Right atrium auricular region (tissue), 2 donors: Measurements from ENCODE around the gene ZPBP. TPM values are rescaled to one million over a fixed set of nuclear protein-coding genes. Genes with fewer than 3 reads are reported as not detected.

Experiments used
- DNase-seq: peaks from one replicate; pipeline ENCODE4 v3.0.0-alpha.2; 2019; ENCODE audit warnings: low spot score
- H3K27ac ChIP-seq, 2 donors: fragments of 200-600 bp; sonication (generic); 1 replicate in 1 of 2; 2 replicates in 1 of 2; pipeline ENCODE4 v1.5.1; 2016 to 2019
- H3K27me3 ChIP-seq, 2 donors: fragments of 200-600 bp; sonication (generic); one replicate each; pipeline versions ENCODE4 v1.5.1 to v1.6.0; 2017 to 2019
- H3K36me3 ChIP-seq: fragments of 200-600 bp; sonication (generic); one replicate; pipeline ENCODE4 v1.5.1; 2016
- H3K4me1 ChIP-seq, 2 donors: fragments of 200-600 bp; sonication (generic); one replicate each; pipeline versions ENCODE4 v1.5.1 to v1.6.0; 2017 to 2019
- H3K4me3 ChIP-seq, 2 donors: fragments of 200-600 bp; sonication (generic); 1 replicate in 1 of 2; 2 replicates in 1 of 2; pipeline ENCODE4 v1.5.1; 2017 to 2019; ENCODE audit warnings: mild to moderate bottlenecking in 1 of 2, moderate library complexity in 1 of 2
- H3K9me3 ChIP-seq, 2 donors: fragments of 200-600 bp; sonication (generic); one replicate each; pipeline ENCODE4 v1.5.1; 2019
- total RNA-seq, 2 donors: library from RNA; depleted of rRNA; stranded (reverse); fragments of >200 nt; gene quantifications; one replicate each; pipeline ENCODE4 v1.1.0, GENCODE V29; 2016
- TF ChIP-seq, protein P1 (sequence below), 2 donors: fragments of 200-600 bp; sonication (generic); IDR thresholded peaks; one replicate each; pipeline ENCODE4 v1.5.1; 2019; ENCODE audit warnings: antibody characterized with exemption in 2 of 2

ZPBP gene, protein sequence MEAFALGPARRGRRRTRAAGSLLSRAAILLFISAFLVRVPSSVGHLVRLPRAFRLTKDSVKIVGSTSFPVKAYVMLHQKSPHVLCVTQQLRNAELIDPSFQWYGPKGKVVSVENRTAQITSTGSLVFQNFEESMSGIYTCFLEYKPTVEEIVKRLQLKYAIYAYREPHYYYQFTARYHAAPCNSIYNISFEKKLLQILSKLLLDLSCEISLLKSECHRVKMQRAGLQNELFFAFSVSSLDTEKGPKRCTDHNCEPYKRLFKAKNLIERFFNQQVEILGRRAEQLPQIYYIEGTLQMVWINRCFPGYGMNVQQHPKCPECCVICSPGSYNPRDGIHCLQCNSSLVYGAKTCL
- total RNA-seq: not detected

DNA sequence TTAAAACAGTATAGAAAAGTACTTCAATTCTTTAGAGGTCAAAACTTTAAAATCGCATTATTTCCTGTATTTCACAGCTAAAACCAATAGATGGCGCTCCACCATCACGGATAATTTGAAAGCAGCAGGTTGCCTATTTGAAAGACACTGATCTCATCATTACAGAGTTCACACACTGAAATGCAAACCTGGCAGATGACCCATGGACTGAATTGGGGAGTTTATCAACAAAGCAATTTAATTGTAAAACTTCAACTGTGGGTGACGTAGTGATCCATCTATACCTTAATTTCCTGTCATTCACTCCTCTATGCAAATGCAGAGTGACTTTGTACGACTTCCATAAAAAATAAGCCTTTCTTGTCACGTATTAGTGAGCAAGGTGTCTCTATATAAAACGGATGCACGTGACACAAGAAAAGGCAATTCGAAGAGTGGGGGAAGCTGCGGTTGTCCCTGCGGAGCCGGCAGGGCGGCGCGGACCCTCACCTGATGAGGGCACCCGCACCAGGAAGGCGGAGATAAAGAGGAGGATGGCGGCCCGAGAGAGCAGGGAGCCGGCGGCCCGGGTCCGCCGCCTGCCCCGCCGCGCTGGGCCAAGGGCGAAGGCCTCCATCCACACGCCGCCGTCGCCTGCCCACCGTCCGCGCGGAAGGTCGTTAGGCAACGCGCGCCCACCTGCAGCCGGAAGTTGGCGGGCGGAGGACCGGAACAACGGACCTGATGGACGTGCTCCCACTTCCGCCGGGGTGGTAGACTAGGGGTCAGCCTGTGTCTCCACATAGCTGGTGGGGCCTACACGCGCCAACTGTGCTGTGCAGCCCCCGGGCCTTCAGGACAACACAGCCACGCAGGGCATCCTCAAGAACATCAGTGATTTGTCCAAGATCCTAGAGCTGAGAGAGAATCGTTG lies at the start of gene ZPBP:
ZPBP (minus strand) TSS at position 668 of the 913 bp plus-strand sequence; CDS start at position 616, 52 bp downstream.
- Histone ChIP-seq H3K36me3 (no peaks in the 10 kb centered on the region), H3K4me1 (peaks cover 0 to 6% of the 10 kb centered on the region in 2 donors), H3K9me3 (peaks cover 0 to 4% of the 10 kb centered on the region in 2 donors), H3K27me3 (no peaks in the 10 kb centered on the region), H3K27ac (no peak within 1 kb of the TSS), H3K4me3 (peak within 1 kb of the TSS; percentile 19 to 44)
- no peak for DNase-seq
- TF ChIP-seq, protein P1, sequence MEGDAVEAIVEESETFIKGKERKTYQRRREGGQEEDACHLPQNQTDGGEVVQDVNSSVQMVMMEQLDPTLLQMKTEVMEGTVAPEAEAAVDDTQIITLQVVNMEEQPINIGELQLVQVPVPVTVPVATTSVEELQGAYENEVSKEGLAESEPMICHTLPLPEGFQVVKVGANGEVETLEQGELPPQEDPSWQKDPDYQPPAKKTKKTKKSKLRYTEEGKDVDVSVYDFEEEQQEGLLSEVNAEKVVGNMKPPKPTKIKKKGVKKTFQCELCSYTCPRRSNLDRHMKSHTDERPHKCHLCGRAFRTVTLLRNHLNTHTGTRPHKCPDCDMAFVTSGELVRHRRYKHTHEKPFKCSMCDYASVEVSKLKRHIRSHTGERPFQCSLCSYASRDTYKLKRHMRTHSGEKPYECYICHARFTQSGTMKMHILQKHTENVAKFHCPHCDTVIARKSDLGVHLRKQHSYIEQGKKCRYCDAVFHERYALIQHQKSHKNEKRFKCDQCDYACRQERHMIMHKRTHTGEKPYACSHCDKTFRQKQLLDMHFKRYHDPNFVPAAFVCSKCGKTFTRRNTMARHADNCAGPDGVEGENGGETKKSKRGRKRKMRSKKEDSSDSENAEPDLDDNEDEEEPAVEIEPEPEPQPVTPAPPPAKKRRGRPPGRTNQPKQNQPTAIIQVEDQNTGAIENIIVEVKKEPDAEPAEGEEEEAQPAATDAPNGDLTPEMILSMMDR (IDR thresholded peaks at IDR 0.05): peak; percentile 56 to 77

DNA sequence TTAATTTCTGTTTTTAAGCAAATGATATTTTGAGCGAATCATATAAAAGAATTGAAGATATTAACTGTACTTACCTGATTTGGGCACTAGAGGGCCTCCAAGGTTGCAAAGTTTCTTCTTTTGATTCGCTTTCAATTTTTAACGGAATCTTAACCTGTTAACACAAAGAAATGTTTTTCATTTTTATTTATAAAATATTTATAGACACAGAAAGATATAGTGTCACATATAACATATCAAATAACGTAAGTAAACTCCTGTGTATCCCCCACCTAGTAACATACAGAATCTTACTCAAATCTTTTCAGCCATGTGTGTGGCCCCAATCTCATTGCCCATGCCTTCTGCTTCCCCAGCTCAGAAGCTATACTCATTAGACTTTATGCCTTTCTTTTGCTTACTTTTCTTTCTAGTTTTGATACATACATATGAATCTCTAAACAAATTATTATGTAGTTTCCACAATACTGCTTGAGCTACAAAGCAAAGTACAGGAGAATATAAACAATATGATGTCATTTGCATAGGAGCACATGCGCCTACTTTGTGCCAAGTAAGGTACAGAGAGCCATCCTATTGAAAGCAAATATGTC lies 49.5 kb upstream of the ZPBP start:
- TF ChIP-seq, protein P1 (IDR thresholded peaks at IDR 0.05): peak; percentile 61 to 75
- DNase-seq: no peak
- no peaks in the 10 kb centered on the region for H3K4me1 ChIP-seq

DNA sequence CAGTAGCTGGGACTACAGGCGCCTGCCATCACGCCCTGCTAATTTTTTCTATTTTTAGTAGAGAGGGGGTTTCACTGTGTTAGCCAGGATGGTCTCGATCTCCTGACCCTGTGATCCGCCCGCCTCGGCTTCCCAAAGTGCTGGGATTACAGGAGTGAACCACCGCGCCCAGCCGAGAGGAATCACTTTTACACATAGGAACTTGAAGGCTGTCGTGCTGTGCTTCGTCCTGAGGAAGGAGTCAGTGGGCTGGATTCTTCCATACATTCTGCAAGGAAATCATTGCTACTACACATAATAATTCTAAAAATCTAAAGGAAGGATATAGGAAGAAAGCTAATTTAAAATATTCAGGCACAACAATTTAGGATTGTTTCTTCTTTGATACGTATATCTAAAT lies 48.8 kb upstream of the ZPBP start:
- DNase-seq: no peak
- H3K27ac ChIP-seq: no peak overlapping the region
- no peaks in the 10 kb centered on the region for H3K4me1 ChIP-seq
- no peak overlapping the region for H3K4me3 ChIP-seq
- H3K27me3 ChIP-seq: no peaks in the 10 kb centered on the region
- H3K9me3 ChIP-seq: no peaks in the 10 kb centered on the region
- no peaks in the 10 kb centered on the region for H3K36me3 ChIP-seq
- TF ChIP-seq, protein P1 (IDR thresholded peaks at IDR 0.05): no peak

More for the DNA sequence above, 49.5 kb upstream of the ZPBP start:
- Histone ChIP-seq H3K9me3 (no peaks in the 10 kb centered on the region), H3K27ac (no peak overlapping the region), H3K4me3 (no peak overlapping the region), H3K36me3 (no peaks in the 10 kb centered on the region), H3K27me3 (no peaks in the 10 kb centered on the region)

DNA sequence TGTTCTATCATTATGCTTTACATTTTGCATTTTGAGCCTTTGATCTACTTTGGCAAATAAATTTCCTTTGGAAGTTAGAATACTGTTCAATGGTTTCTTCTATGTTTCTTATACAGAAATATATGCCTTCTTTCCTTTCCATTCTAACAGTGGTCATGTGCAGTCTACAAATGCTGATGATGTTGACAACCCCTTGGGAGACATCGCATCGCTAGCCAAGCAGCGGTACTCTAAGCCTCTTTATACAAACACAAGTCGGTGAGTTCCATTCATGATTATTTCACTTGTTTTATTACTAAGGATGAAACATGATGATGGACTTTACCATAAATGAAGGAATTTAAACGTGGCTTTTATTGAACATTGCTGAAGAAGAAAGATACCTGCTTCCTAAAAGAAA lies 48.1 kb upstream of the ZPBP start:
- Histone ChIP-seq H3K9me3 (no peaks in the 10 kb centered on the region), H3K27me3 (no peaks in the 10 kb centered on the region), H3K36me3 (no peaks in the 10 kb centered on the region), H3K4me3 (no peak overlapping the region), H3K4me1 (no peaks in the 10 kb centered on the region), H3K27ac (no peak overlapping the region)
- DNase-seq: no peak
- TF ChIP-seq, protein P1 (IDR thresholded peaks at IDR 0.05): no peak

DNA sequence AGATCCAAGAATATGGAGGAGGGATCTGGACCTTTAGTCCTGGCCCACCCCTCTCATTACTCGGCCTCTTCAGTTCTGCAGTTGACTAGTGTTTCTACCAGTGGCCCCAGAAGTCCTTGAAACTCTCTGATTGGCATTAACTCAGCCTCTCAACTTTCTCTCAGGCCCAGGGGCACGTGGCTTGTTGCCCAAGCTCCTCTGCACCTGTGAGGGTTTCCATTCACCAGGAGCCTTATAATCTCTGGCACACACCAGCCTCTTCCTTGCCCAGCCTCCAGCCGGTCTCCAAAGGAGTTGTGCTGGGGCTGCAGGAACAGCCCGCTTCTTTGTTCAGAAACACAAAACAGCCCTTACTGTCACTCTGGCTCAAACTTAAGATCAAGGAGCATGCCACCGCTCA lies 47.6 kb upstream of the ZPBP start:
- H3K36me3 ChIP-seq: no peaks in the 10 kb centered on the region
- TF ChIP-seq, protein P1 (IDR thresholded peaks at IDR 0.05): no peak
- no peak for DNase-seq
- no peak overlapping the region for H3K27ac ChIP-seq
- no peaks in the 10 kb centered on the region for H3K9me3 ChIP-seq
- no peak overlapping the region for H3K4me3 ChIP-seq
- no peaks in the 10 kb centered on the region for H3K4me1 ChIP-seq
- H3K27me3 ChIP-seq: no peaks in the 10 kb centered on the region
